Right hindlimb (tissue), 1 donor: ENCODE results near the gene MYRF.

Source experiments
- DNase-seq: peaks from one replicate; pipeline ENCODE4 v3.0.0-alpha.2; 2018

MYRF gene

GRCh38 chr11:61828629-61829407, 76.4 kb downstream of the MYRF start:
- peak; percentile 62 for DNase-seq

- DNase-seq: no peak
Measured at GRCh38 chr11:61829806-61830205, 77.4 kb downstream of the MYRF start.

GRCh38 chr11:61830237-61831105, 78.0 kb downstream of the MYRF start:
- DNase-seq: no peak

- DNase-seq: no peak
Measured at GRCh38 chr11:61832207-61832606, 79.8 kb downstream of the MYRF start.

GRCh38 chr11:61832754-61833153, 80.3 kb downstream of the MYRF start:
- no peak for DNase-seq

GRCh38 chr11:61833471-61833870, 81.0 kb downstream of the MYRF start:
- no peak for DNase-seq

GRCh38 chr11:61833926-61834277, 81.5 kb downstream of the MYRF start:
- DNase-seq: no peak

GRCh38 chr11:61834278-61835048, 82.0 kb downstream of the MYRF start:
- DNase-seq: peak; percentile 77

- DNase-seq: no peak
Measured at GRCh38 chr11:61836193-61836592, 83.8 kb downstream of the MYRF start.

GRCh38 chr11:61837411-61838005, 85.1 kb downstream of the MYRF start:
- DNase-seq: no peak
